Lower leg skin (tissue), 3 donors: ENCODE measurements around the gene DENND1B.

Experiments
- CTCF ChIP-seq, 3 donors: fragments of 450-650 bp; IDR thresholded peaks; one replicate each; pipeline ENCODE4 v1.5.1; 2016; ENCODE audit warnings: antibody characterized with exemption in 3 of 3, mild to moderate bottlenecking in 3 of 3, moderate library complexity in 2 of 3
- POLR2A ChIP-seq, 2 donors: fragments of 450-650 bp; IDR thresholded peaks; one replicate each; pipeline ENCODE4 v1.6.1; 2016 to 2017; ENCODE audit warnings: antibody characterized with exemption in 2 of 2, mild to moderate bottlenecking in 1 of 2, moderate library complexity in 1 of 2

DNA sequence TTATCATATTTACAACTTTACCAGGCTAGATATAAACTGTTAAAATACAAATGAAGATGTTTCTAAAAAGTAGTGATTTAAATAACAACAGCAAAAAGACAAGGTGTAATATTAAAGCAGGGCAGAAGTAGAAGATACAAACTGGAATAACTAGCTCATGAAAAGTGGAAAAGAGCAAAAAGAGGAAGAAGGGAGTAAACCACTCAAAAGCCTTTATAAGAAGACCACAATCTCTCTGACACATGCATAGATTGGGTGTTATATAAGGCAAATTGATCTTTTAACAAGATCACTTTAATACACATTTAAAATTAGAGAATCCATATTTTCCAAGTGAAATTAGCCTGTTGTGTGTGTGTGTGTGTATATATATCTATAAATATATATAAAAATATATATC is 5.0 kb downstream of the DENND1B start:
- no peak for TF ChIP-seq CTCF (IDR thresholded peaks at IDR 0.05)
- TF ChIP-seq POLR2A (IDR thresholded peaks at IDR 0.05), result no peak
